ENCODE data around the gene SEMA3C.

Gene SEMA3C

GRCh38 chr7:80825499-80825898, 93.4 kb downstream of the SEMA3C start:
- no peak for DNase-seq (ENCODE audit: low read depth in 3 of 3)

GRCh38 chr7:80824253-80824652, 94.6 kb downstream of the SEMA3C start:
- no peak for DNase-seq (ENCODE audit: low read depth in 3 of 3)

DNA sequence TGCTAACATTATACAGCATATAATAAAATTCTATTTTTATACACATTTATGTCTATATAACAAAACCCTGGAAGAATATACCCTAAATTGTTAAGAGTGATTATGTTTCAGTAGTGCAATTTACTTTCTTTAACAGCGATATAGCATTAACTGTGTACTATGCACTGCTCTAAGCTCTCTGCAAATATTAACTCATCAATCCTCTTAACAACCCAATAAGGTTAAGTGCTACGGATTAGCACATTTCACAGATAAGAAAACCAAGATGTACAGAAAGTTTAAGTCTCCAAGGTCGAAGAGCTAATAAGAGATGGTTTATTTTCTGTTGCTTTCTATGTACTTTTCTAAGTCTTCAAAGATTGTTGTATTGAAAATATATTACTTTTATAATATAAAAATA, 95.8 kb downstream of the SEMA3C start:
- no peak for DNase-seq (ENCODE audit: low read depth in 3 of 3)

- no peak for DNase-seq (ENCODE audit: low read depth in 3 of 3)
These were observed 97.0 kb downstream of the SEMA3C start for GRCh38 chr7:80821771-80822319.

DNA sequence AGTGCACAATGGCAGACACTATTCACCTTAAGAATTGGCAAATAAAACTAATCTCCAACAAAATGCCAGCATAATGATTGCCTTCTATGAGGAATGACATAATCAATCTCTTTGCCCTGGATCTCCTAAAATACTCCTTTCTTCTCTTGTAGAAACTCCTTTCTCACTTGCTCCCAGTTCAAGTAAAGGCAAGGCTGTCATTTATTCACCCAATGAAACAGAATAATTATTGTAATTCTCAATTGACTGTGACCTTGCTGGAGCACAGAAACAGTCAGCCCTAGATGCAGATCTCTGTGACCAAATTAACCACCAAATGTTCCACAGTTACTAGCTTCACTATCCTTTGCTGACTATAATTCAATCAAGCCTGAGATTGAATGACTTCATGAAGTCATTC, 99.3 kb downstream of the SEMA3C start:
- DNase-seq (ENCODE audit: low read depth in 3 of 3), result no peak

GRCh38 chr7:80818181-80818580, 100.7 kb downstream of the SEMA3C start:
- no peak for DNase-seq (ENCODE audit: low read depth in 3 of 3)

- DNase-seq (ENCODE audit: low read depth in 3 of 3), result no peak
These were observed 102.0 kb downstream of the SEMA3C start for GRCh38 chr7:80816806-80817205.

DNA sequence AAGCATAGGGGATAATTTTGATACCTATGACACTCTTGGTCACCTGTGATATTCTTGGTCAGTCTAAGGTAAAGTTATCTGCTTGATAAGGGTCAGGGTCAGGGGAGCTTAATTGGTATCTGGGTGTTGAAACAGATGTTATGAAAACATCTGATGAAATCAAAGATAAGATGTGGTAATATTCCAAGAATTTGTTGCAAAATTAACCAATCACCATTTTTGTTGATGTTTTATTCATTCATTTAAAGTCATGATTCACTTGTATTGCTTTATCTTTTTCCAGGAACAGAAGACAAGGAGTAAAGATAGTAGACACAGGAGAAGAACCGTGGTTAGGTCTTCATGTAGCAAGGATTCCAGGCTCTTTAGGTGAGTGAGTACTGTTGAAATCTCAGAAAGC, 103.1 kb downstream of the SEMA3C start:
- no peak for DNase-seq (ENCODE audit: low read depth in 3 of 3)

GRCh38 chr7:80809545-80809944, 109.3 kb downstream of the SEMA3C start:
- DNase-seq (ENCODE audit: low read depth in 3 of 3), result no peak

DNA sequence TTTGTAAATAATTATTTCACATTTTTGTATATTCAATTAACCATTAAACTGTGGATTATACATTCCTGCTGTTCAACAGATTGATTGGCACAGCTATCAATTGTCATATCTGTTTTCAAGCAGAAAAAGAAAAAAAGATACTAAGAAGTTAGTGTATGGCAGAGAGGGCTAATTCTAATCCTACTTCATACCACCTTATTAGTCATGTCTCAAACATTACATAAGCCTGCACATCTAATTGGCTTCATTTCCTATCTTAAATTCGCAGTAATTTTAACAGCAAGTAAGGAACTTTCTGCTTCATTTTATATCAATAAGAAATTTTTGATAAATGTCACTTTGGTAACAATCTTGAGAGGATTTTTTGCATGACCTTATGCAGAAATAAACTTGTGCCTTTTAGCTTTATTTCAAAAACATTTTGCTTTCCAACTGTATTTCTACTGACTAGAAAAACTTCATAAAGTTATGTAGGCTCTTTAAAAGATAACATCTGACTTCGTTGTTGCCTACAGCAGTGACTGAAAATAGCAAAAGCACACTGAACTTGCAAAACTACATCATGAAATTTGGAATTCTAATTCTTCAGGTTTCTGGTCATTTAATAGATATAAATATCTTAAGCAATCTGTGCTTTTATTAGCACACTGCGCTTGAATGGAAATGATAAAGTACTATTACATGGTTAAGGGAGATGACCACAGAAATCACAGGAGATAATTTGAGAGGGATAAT, 111.5 kb downstream of the SEMA3C start:
- DNase-seq (ENCODE audit: low read depth in 3 of 3), result no peak

DNA sequence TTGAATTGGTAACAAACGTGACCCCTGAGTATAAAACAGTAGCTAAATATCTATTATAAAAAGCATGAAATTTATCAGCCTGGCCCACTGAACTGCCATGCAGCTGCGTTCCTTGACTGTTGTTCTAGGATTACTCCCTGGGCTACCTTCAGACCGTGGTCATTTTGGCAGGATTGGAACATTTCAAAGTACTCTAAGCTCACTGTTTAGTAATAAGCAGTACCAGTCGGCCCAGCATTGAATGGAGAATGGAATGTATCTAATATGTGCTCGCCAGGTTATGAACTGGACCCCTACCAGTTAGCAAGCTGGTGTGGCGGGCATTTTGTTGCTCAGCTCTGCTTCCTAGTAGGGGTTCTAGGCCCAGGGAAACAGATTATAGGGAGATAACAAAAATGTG, 112.2 kb downstream of the SEMA3C start:
- no peak for DNase-seq (ENCODE audit: low read depth in 3 of 3)

DNA sequence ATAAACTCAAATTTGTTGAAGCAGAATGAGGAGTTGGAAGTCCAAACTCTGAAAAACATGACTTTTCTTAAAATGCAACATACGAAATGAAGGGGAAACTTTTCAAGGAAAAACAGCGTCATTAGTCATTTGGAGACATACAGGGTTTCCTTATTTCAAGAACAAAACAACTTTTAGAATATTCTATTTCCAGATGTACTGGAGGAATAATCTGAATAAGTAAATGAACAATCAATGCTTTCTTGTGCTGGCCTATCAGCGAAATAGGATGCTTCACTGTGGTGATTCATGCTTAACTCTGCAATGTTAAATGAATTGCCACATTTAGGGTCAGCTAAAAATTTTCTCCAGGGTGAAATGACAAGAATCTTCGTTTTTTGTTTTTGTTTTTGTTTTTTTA, 114.3 kb downstream of the SEMA3C start:
- no peak for DNase-seq (ENCODE audit: low read depth in 3 of 3)

DNA sequence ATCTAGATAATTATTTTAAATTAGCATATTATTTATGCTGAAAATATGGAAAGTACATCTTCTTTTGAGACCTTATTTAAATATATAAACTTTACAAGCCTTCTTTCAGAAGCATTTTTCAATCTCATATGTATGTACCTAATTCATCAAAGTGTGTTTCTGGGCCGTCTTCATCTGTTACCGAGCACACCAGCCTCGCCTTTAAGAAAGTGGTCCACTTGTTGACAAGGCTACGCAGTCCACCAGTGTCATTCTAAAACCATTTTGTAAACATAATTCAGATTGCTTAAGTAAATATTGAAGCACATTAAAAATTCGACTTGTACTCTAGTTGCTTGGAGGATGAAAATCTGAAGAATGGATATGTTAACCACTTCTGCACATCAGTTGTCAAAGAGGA, 116.3 kb downstream of the SEMA3C start:
- DNase-seq (ENCODE audit: low read depth in 3 of 3), result no peak

- no peak for DNase-seq (ENCODE audit: low read depth in 3 of 3)
These were observed 123.9 kb downstream of the SEMA3C start for GRCh38 chr7:80794631-80795573.

GRCh38 chr7:80791509-80791929, 127.3 kb downstream of the SEMA3C start:
- no peak for DNase-seq (ENCODE audit: low read depth in 3 of 3)

GRCh38 chr7:80790877-80791276, 128.0 kb downstream of the SEMA3C start:
- DNase-seq (ENCODE audit: low read depth in 3 of 3), result no peak

- no peak for DNase-seq (ENCODE audit: low read depth in 3 of 3)
These were observed 131.1 kb downstream of the SEMA3C start for GRCh38 chr7:80787721-80788120.

DNA sequence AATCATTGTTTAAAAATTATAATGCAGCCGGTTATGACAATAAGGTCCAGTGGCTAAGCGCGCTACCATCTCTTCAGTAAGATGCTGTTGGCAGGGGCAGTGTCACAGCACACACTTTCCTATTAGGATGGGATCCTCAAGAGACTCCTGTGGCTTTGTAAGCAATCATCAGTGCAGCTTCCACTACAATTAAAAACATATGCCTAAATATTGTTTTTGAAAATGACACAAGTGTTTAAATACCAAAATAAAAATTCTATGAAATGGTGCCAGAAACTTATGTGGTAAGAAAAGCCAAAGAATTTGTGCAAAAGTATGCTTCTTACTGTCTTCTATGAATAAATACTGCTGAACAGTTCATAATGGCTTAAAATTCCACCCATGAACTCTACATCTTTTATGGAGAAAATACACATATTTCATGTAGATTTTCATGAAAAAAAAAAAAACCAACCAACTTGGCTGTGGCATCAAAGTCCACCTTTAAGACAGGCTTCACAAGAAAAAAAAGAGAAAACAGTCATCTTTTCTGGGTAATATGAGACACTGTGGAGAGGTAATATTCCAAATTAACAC, 132.8 kb downstream of the SEMA3C start:
- no peak for DNase-seq (ENCODE audit: low read depth in 3 of 3)

DNA sequence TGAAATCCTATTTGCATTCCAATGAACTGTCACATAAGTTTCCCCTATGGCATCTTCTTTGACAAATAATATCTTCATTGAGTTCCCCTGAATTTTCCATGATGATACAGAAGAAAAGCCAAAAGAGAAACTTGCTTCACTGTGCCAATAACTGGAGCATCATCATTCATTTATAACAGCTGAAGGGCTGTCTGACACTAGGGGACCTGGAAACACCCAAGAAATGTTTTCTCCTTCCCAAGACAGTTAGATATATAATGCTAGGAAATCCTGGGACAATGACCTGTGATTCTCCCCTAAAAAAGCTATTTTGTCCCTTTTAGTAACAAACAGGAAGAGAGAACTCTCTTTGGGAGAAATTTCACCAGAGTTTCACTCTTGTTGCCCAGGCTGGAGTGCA, 133.6 kb downstream of the SEMA3C start:
- DNase-seq (ENCODE audit: low read depth in 3 of 3), result no peak

DNA sequence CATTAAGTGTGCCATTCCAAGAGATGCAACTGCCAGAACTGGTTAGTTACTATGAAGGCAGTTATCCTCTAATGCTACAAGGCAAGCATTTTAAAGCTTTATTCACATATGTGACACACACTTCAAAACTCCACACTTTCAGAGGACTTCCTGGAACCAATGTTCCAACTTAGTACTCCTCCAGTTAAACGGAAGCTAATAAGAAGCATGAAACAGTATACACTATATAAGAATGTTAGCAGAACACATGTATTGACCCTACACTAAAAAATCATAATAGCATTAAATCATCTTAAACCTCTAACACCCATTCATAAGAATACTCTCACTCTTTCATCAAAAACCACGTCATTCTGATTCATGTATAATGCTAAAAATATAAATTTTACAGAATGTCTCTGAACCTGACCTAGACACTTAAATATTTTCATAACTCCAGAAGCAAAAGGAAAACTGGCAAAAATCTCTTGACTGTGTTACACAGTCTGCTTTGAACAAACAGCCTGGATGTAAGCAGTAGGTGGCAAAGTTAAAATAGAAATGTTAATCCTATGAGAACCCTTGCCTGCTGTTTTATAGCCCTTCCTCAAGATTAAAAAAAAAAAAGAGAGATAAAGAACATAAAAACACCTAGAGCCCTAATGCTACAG, 135.0 kb downstream of the SEMA3C start:
- DNase-seq (ENCODE audit: low read depth in 3 of 3), result no peak

DNA sequence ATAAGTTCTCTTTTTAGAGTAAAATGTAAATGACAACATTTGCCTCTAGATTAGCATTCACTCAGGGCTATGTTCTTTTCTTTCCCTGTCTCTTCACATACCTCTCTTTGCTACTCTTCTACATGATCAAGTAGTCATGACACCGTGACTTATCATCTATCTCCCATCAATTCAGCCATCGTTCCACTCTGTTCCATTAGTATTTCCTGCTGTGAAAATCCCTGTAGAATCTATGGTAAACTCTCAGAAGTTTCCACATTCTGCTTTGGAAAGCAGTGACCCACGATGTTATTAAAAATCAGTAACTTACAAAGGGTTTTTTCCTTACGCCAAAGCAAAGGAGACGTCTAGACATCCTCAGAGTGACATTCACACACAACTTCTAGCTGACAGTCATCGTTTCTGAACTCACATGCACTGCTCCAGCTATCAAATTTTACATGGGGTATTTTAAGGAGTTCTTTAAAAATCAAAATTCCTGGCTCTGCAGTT, 135.6 kb downstream of the SEMA3C start:
- DNase-seq (ENCODE audit: low read depth in 3 of 3), result no peak

DNA sequence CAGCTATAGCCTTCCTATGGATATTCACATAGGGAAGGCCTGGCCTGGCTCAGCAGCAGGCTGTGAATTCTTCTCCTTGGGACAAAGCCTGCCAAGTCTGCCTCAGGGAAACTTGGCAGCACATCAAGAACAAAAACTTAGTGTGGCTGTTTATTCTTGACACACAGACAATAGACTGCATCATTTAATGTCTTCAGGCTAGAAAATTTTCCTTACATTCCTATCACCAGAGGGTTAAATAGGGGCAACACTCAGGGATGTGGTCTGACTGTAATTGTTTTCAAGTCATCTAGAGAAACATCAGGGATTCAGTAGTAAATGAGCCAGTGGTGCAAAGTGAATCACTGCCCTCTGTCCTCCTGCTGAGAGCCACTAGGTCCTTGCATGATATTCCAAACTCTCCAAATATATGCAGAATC, 137.3 kb downstream of the SEMA3C start:
- DNase-seq (ENCODE audit: low read depth in 3 of 3), result no peak
